ENCODE results near the gene SPTB.

GRCh38 chr14:64772397-64772950, 107.2 kb downstream of the SPTB start:
- TF ChIP-seq YY1 (IDR thresholded peaks at IDR 0.05; ENCODE audit: insufficient read depth, insufficient read length) (no peak), SUZ12 (IDR thresholded peaks at IDR 0.05; ENCODE audit: extremely low read depth, insufficient read depth, insufficient read length) (no peak)

Measured in NT2/D1 (cell line).